Loucy (cell line): ENCODE data around the gene GARIN5A.

Experiments
- H2AFZ ChIP-seq: fragments of 200-600 bp; sonication (generic); 2 replicates; pipeline ENCODE4 v1.6.0; 2016; ENCODE audit warnings: antibody characterized with exemption, mild to moderate bottlenecking, low read length, moderate library complexity
- H3F3A ChIP-seq: fragments of 200-600 bp; 2 replicates; pipeline ENCODE4 v1.6.0; 2016; ENCODE audit warnings: antibody characterized with exemption, low read depth, mild to moderate bottlenecking
- H3K27me3 ChIP-seq: fragments of 200-600 bp; sonication (generic); 2 replicates; pipeline ENCODE4 v1.6.1; 2014; ENCODE audit warnings: low read length, mild to moderate bottlenecking; ENCODE audit not compliant: insufficient read depth, poor library complexity, severe bottlenecking
- H3K36me3 ChIP-seq: fragments of 200-600 bp; sonication (generic); 2 replicates; pipeline ENCODE4 v1.6.1; 2016; ENCODE audit warnings: low read length; ENCODE audit not compliant: insufficient read depth
- H3K4me1 ChIP-seq: fragments of 200-600 bp; sonication (generic); 2 replicates; pipeline ENCODE4 v1.5.1; 2014; ENCODE audit warnings: low read length, mild to moderate bottlenecking; ENCODE audit not compliant: insufficient read depth, poor library complexity, severe bottlenecking
- H3K4me2 ChIP-seq: fragments of 200-600 bp; sonication (generic); 2 replicates; pipeline ENCODE4 v1.6.0; 2014; ENCODE audit warnings: antibody characterized with exemption, low read length, low read depth, mild to moderate bottlenecking; ENCODE audit not compliant: poor library complexity, severe bottlenecking
- H3K4me3 ChIP-seq: fragments of 200-600 bp; sonication (generic); 2 replicates; pipeline ENCODE4 v1.5.1; 2014; ENCODE audit warnings: low read length, mild to moderate bottlenecking, mixed read lengths; ENCODE audit not compliant: poor library complexity, severe bottlenecking
- H3K79me2 ChIP-seq: fragments of 200-600 bp; sonication (generic); 2 replicates; pipeline ENCODE4 v1.6.1; 2014; ENCODE audit warnings: low read length; ENCODE audit not compliant: insufficient read depth
- H3K9ac ChIP-seq: fragments of 200-600 bp; sonication (generic); 2 replicates; pipeline ENCODE4 v1.6.0; 2014; ENCODE audit warnings: mild to moderate bottlenecking, low read depth, low read length, moderate library complexity; ENCODE audit not compliant: poor library complexity, severe bottlenecking
- H3K9me2 ChIP-seq: fragments of 200-600 bp; sonication (generic); replicated peaks from 2 replicates; pipeline ENCODE4 v1.6.1; 2016; ENCODE audit warnings: low read depth, low read length, mixed read lengths
- H3K9me3 ChIP-seq: fragments of 200-600 bp; sonication (generic); 2 replicates; pipeline ENCODE4 v1.6.1; 2014; ENCODE audit warnings: mild to moderate bottlenecking, antibody characterized with exemption, low read length, low read depth; ENCODE audit not compliant: insufficient read depth
- H4K20me1 ChIP-seq: fragments of 200-600 bp; sonication (generic); 2 replicates; pipeline ENCODE4 v1.6.0; 2014; ENCODE audit warnings: antibody characterized with exemption, low read length, mild to moderate bottlenecking; ENCODE audit not compliant: insufficient read depth, poor library complexity, severe bottlenecking
- EZH2phosphoT487 ChIP-seq: fragments of 200-600 bp; IDR thresholded peaks from 2 replicates; pipeline ENCODE4 v1.6.1; 2018; ENCODE audit warnings: antibody characterized with exemption, mild to moderate bottlenecking, moderate library complexity, borderline replicate concordance
- TF ChIP-seq, protein P1 (sequence below): fragments of 200-600 bp; sonication (generic); conservative IDR thresholded peaks from 2 replicates; pipeline ENCODE4 v1.5.1; 2014; ENCODE audit warnings: mild to moderate bottlenecking, antibody characterized with exemption, low read length

GARIN5A gene

GRCh38 chr19:50506700-50507099 is 30.1 kb upstream of the GARIN5A start:
- Histone ChIP-seq H3F3A (no peaks in the 10 kb centered on the region), H2AFZ (no peak overlapping the region)

DNA sequence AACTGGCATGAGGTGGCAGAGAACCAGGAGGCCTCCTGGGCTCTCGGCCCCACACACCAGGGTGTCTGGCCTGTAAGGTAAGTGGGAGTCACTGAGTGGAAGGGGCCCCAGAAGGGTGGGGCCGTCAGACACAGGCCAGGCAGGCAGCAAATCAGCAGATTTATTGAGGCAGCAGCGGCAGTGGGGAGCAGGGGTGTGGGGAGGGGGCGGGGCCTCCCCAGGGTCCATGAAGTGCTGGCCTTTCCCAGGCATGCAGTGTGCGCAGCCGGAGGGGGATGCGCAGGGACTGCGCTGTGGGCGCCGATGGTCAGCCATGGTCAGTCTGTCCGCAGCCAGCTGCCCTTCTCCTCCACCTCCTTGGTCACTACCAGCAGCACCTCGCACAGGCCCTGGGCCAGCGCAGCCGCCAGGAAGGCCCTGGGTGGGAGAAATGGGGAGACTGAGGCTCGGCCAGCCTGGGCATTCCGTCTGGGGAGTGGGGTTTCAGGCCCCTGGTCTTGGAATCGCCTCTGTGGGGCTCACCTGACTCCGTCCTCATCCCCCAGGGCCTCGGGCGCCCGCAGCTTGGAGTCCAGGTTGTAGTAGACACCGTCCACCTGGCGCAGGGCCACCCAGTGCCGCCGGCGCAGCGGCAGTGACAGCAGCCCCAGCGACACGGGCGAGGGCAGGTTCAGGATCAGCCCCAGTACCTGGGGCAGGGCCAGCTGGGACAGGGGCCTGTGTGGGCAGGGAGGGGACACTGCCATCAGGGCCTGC is 29.4 kb upstream of the GARIN5A start:
- H3K36me3 ChIP-seq = no peaks in the 10 kb centered on the region
- TF ChIP-seq EZH2phosphoT487 = no peak
- TF ChIP-seq, protein P1, sequence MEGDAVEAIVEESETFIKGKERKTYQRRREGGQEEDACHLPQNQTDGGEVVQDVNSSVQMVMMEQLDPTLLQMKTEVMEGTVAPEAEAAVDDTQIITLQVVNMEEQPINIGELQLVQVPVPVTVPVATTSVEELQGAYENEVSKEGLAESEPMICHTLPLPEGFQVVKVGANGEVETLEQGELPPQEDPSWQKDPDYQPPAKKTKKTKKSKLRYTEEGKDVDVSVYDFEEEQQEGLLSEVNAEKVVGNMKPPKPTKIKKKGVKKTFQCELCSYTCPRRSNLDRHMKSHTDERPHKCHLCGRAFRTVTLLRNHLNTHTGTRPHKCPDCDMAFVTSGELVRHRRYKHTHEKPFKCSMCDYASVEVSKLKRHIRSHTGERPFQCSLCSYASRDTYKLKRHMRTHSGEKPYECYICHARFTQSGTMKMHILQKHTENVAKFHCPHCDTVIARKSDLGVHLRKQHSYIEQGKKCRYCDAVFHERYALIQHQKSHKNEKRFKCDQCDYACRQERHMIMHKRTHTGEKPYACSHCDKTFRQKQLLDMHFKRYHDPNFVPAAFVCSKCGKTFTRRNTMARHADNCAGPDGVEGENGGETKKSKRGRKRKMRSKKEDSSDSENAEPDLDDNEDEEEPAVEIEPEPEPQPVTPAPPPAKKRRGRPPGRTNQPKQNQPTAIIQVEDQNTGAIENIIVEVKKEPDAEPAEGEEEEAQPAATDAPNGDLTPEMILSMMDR = no peak
- H3K27me3 ChIP-seq = no peaks in the 10 kb centered on the region
- no peak overlapping the region for H3K4me2 ChIP-seq
- no peak overlapping the region for H3K4me3 ChIP-seq
- no peaks in the 10 kb centered on the region for H4K20me1 ChIP-seq
- no peaks in the 10 kb centered on the region for H3K9me2 ChIP-seq
- no peaks in the 10 kb centered on the region for H3K79me2 ChIP-seq
- H3F3A ChIP-seq = no peaks in the 10 kb centered on the region
- no peaks in the 10 kb centered on the region for H3K9me3 ChIP-seq
- peaks cover 8% of the 10 kb centered on the region for H3K4me1 ChIP-seq
- H2AFZ ChIP-seq = no peak overlapping the region
- no peak overlapping the region for H3K9ac ChIP-seq

More at GRCh38 chr19:50506700-50507099, 30.1 kb upstream of the GARIN5A start:
- Histone ChIP-seq H3K27me3 (no peaks in the 10 kb centered on the region), H3K9me3 (no peaks in the 10 kb centered on the region), H3K9ac (no peak overlapping the region), H3K9me2 (no peaks in the 10 kb centered on the region), H3K79me2 (no peaks in the 10 kb centered on the region), H3K36me3 (no peaks in the 10 kb centered on the region), H3K4me2 (no peak overlapping the region), H3K4me1 (peaks cover 8% of the 10 kb centered on the region), H3K4me3 (no peak overlapping the region), H4K20me1 (no peaks in the 10 kb centered on the region)
- TF ChIP-seq, protein P1 = no peak
- no peak for TF ChIP-seq EZH2phosphoT487

DNA sequence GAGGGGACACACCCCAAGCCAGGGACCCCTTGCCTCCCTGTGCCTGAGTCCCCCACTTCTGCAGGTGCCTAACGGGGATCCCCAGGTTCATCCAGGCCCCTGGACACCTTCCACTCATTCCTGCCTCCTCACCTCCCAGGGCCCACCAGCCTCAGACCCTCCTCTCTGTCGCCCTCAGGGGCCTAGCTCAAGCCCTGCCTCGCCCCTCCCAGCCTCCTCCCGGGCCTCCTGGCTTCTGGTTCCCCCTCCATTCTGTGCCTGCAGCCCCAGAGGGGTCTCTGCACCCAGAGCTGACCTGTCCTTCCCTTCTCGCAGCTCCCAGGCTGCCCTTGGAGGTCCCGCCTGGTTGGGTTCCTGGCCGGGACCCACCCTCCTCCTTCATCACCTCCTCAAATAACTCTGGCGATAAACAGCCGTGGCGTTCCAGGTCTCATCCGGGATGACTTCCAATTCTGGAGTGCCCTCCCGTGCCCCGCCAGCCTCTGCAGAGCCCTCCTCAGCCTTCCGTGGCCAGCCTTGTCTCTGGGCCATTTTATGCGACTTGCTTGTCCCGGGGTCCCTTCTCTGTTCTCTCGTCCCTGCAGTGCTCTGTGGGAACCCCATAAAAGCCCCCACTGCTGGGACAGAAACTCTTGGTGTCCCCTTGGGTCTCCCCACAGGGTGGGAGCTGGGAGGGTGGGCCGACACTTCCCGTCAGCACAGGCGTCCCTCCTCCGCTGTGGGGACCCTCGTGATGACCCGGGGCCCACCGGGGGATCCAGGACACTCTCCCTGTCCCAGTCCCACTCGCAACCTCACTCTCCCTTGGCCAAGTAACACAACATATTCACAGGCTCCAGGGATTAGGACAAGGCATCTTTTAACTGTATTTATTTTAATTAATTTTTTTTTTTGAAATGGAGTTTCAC is 25.2 kb upstream of the GARIN5A start:
- Histone ChIP-seq H3K9me2 (no peaks in the 10 kb centered on the region), H3K4me2 (no peak overlapping the region), H3K9me3 (no peaks in the 10 kb centered on the region), H3F3A (no peaks in the 10 kb centered on the region), H3K9ac (no peak overlapping the region), H3K27me3 (peaks cover 4% of the 10 kb centered on the region), H3K36me3 (no peaks in the 10 kb centered on the region), H3K79me2 (no peaks in the 10 kb centered on the region), H3K4me1 (no peaks in the 10 kb centered on the region), H4K20me1 (no peaks in the 10 kb centered on the region), H2AFZ (no peak overlapping the region), H3K4me3 (no peak overlapping the region)
- TF ChIP-seq EZH2phosphoT487 = no peak
- TF ChIP-seq, protein P1 = no peak
